Measurements from ENCODE around the gene TFEB. TPM values are rescaled to one million over a fixed set of nuclear protein-coding genes. Genes with fewer than 3 reads are reported as not detected.

TFEB gene
- total RNA-seq, 4 donors from 2014 or later = 19.0 to 23.3 (median 21.6) TPM

GRCh38 chr6:41743406-41744235 is 8.2 kb upstream of the TFEB start:
- H3K4me1 ChIP-seq = peaks cover 6% of the 10 kb centered on the region
- H3K9me3 ChIP-seq = no peaks in the 10 kb centered on the region
- WGBS = 94% methylated on average over 5 of the region's 6 CpGs
- H3K36me3 ChIP-seq = no peaks in the 10 kb centered on the region
- H3K27ac ChIP-seq = no peak overlapping the region
- no peaks in the 10 kb centered on the region for H3K27me3 ChIP-seq
- no peak for DNase-seq (ENCODE audit: low spot score in 2 of 2)
- TF ChIP-seq CTCF (IDR thresholded peaks at IDR 0.05) (no peak), EP300 (IDR thresholded peaks at IDR 0.05) (no peak)
- no peak overlapping the region for H3K4me3 ChIP-seq

- Histone ChIP-seq H3K4me1 (no peaks in the 10 kb centered on the region), H3K27me3 (no peaks in the 10 kb centered on the region), H3K4me3 (no peak overlapping the region), H3K9me3 (no peaks in the 10 kb centered on the region), H3K27ac (no peak overlapping the region), H3K36me3 (no peaks in the 10 kb centered on the region)
- WGBS = 79% methylated on average over 15 of the region's 20 CpGs
- DNase-seq (ENCODE audit: low spot score in 2 of 2) = no peak
- TF ChIP-seq POLR2AphosphoS5 (IDR thresholded peaks at IDR 0.05) = no peak
- no peak for TF ChIP-seq POLR2A (IDR thresholded peaks at IDR 0.05)
- TF ChIP-seq CTCF (IDR thresholded peaks at IDR 0.05) = no peak
- TF ChIP-seq EP300 (IDR thresholded peaks at IDR 0.05) = no peak
These were observed 6.5 kb upstream of the TFEB start for GRCh38 chr6:41741625-41742490.

- 82% methylated on average over 8 of the region's 13 CpGs for whole genome bisulfite sequencing
- DNase-seq (ENCODE audit: low spot score in 2 of 2) = no peak
- H3K4me3 ChIP-seq = no peak overlapping the region
- no peaks in the 10 kb centered on the region for H3K27me3 ChIP-seq
- H3K4me1 ChIP-seq = peaks cover 5% of the 10 kb centered on the region
- H3K36me3 ChIP-seq = no peaks in the 10 kb centered on the region
- H3K27ac ChIP-seq = no peak overlapping the region
- no peak for TF ChIP-seq EP300 (IDR thresholded peaks at IDR 0.05)
- TF ChIP-seq POLR2AphosphoS5 (IDR thresholded peaks at IDR 0.05) = no peak
- TF ChIP-seq POLR2A (IDR thresholded peaks at IDR 0.05) = no peak
- TF ChIP-seq CTCF (IDR thresholded peaks at IDR 0.05) = no peak
- no peaks in the 10 kb centered on the region for H3K9me3 ChIP-seq
These were observed 5.2 kb upstream of the TFEB start for GRCh38 chr6:41740366-41741162.

- Histone ChIP-seq H3K9me3 (no peaks in the 10 kb centered on the region), H3K4me3 (no peak overlapping the region), H3K4me1 (peaks cover 8% of the 10 kb centered on the region), H3K36me3 (no peaks in the 10 kb centered on the region), H3K27ac (no peak overlapping the region), H3K27me3 (no peaks in the 10 kb centered on the region)
- TF ChIP-seq POLR2AphosphoS5 (IDR thresholded peaks at IDR 0.05) (no peak), POLR2A (IDR thresholded peaks at IDR 0.05) (no peak), CTCF (IDR thresholded peaks at IDR 0.05) (no peak), EP300 (IDR thresholded peaks at IDR 0.05) (no peak)
- WGBS = 83% methylated on average over 4 of the region's 4 CpGs
- DNase-seq (ENCODE audit: low spot score in 2 of 2) = no peak
These were observed 3.6 kb upstream of the TFEB start for GRCh38 chr6:41739041-41739440.
